SK-N-SH (cell line): ENCODE data around the gene SPRYD3. TPM values are rescaled to one million over a fixed set of nuclear protein-coding genes. Genes with fewer than 3 reads are reported as not detected.
"Not testable (repeated sequence)": the region's sequence is repeated elsewhere in the genome, so short reads cannot be mapped to it uniquely, and the experiment has no call there.

Experiments
- CTCF ChIA-PET: fragments of 300-600, 350-600 bp; formaldehyde crosslinking; extraction: SDS; loops from one replicate; lab custom pipeline; 2021; lab: Yijun Ruan, JAX
- POLR2A ChIA-PET: fragments of 350-600 bp; sonication (Branson Sonifier 250); formaldehyde crosslinking; extraction: SDS; loops from one replicate; lab custom pipeline; 2020; ENCODE audit warnings: antibody characterized with exemption, inconsistent platforms; lab: Yijun Ruan, JAX
- DNase-seq: peaks from one replicate; pipeline ENCODE4 v3.0.0; 2012
- H2AFZ ChIP-seq: fragments of 200-600 bp; sonication (generic); 2 replicates; pipeline ENCODE4 v1.8.1; 2016; ENCODE audit warnings: antibody characterized with exemption, mild to moderate bottlenecking, low read depth
- H3F3A ChIP-seq: fragments of 200-600 bp; sonication (generic); replicated peaks from 2 replicates; pipeline ENCODE3; 2016; ENCODE audit warnings: antibody characterized with exemption, mild to moderate bottlenecking; ENCODE audit not compliant: insufficient read depth
- H3K27ac ChIP-seq, 2 experiments: fragments of 200-500 bp in 1 of 2; fragments of 200-600 bp in 1 of 2; sonication (Bioruptor generic) in 1 of 2; sonication (generic), shearing (Covaris generic) in 1 of 2; 2 replicates each; pipeline versions ENCODE4 v1.5.1 to v1.6.1; 2014 to 2016; ENCODE audit warnings: low read depth in 2 of 2, inconsistent platforms in 1 of 2, low read length in 1 of 2, mild to moderate bottlenecking in 1 of 2, mixed read lengths in 1 of 2
- H3K27me3 ChIP-seq: fragments of 200-600 bp; sonication (generic), shearing (Covaris generic); 2 replicates; pipeline ENCODE4 v1.6.1; 2016; ENCODE audit warnings: mixed run types; ENCODE audit not compliant: insufficient read depth
- H3K36me3 ChIP-seq, 2 experiments: fragments of 200-500 bp in 1 of 2; fragments of 200-600 bp in 1 of 2; sonication (Bioruptor generic) in 1 of 2; sonication (generic) in 1 of 2; replicated peaks in 1 of 2; 2 replicates each; pipeline versions ENCODE3 to v1.5.1; 2014 to 2016; ENCODE audit warnings: low read length in 1 of 2, mild to moderate bottlenecking in 1 of 2; ENCODE audit not compliant: insufficient read depth in 2 of 2, control insufficient read depth in 1 of 2
- H3K4me1 ChIP-seq, 2 experiments: fragments of 200-500 bp in 1 of 2; fragments of 200-600 bp in 1 of 2; sonication (Bioruptor generic) in 1 of 2; sonication (generic), shearing (Covaris generic) in 1 of 2; 2 replicates each; pipeline versions ENCODE4 v1.5.1 to v1.6.1; 2014 to 2016; ENCODE audit warnings: low read depth in 1 of 2, low read length in 1 of 2, mixed run types in 1 of 2; ENCODE audit not compliant: insufficient read depth in 2 of 2, control insufficient read depth in 1 of 2
- H3K4me2 ChIP-seq: fragments of 200-600 bp; sonication (generic), shearing (Covaris generic); 2 replicates; pipeline ENCODE4 v1.6.1; 2017; ENCODE audit warnings: mixed run types
- H3K4me3 ChIP-seq, 2 experiments: fragments of 200-500 bp in 1 of 2; fragments of 200-600 bp in 1 of 2; sonication (Bioruptor generic) in 1 of 2; sonication (generic), shearing (Covaris generic) in 1 of 2; 2 replicates each; pipeline versions ENCODE4 v1.5.1 to v1.8.1; 2014 to 2016; ENCODE audit warnings: low read depth in 2 of 2, inconsistent platforms in 1 of 2, low read length in 1 of 2, mild to moderate bottlenecking in 1 of 2, mixed read lengths in 1 of 2, moderate library complexity in 1 of 2
- H3K79me2 ChIP-seq: fragments of 200-600 bp; sonication (generic); 2 replicates; pipeline ENCODE4 v1.8.1; 2017; ENCODE audit warnings: mild to moderate bottlenecking; ENCODE audit not compliant: insufficient read depth
- H3K9ac ChIP-seq: fragments of 200-600 bp; sonication (generic); 2 replicates; pipeline ENCODE4 v1.6.1; 2017; ENCODE audit warnings: mixed run types
- H3K9me2 ChIP-seq: fragments of 200-600 bp; sonication (generic); 2 replicates; pipeline ENCODE4 v1.6.1; 2017; ENCODE audit warnings: mixed run types
- H3K9me3 ChIP-seq: fragments of 200-600 bp; sonication (generic); 2 replicates; pipeline ENCODE4 v1.6.1; 2017; ENCODE audit warnings: mixed run types, mild to moderate bottlenecking, moderate library complexity
- H4K20me1 ChIP-seq: fragments of 200-600 bp; sonication (generic); 2 replicates; pipeline ENCODE4 v1.6.1; 2017; ENCODE audit warnings: mild to moderate bottlenecking, mixed run types; ENCODE audit not compliant: insufficient read depth
- CHD2 ChIP-seq: fragments of 150-350 bp; IDR thresholded peaks from 2 replicates; pipeline ENCODE4 v1.6.1; 2018; ENCODE audit warnings: low read length; ENCODE audit not compliant: partially characterized antibody
- EP300 ChIP-seq, 2 experiments: IDR thresholded peaks; 2 replicates each; pipeline versions ENCODE4 v1.4.0 to v1.6.1; 2012; ENCODE audit warnings: borderline replicate concordance in 1 of 2, low read depth in 1 of 2, low read length in 1 of 2
- EZH2phosphoT487 ChIP-seq: fragments of 200-600 bp; sonication (generic); IDR thresholded peaks from 2 replicates; pipeline ENCODE4 v1.6.1; 2017; ENCODE audit warnings: low read depth, mixed run types, mild to moderate bottlenecking, antibody characterized with exemption, moderate library complexity, borderline replicate concordance
- FOXJ3 ChIP-seq: sonication (generic); formaldehyde crosslinking; IDR thresholded peaks from 2 replicates; pipeline ENCODE4 v1.5.1; 2020; ENCODE audit warnings: mild to moderate bottlenecking, missing genetic modification reagents
- IRF3 ChIP-seq: fragments of 150-350 bp; IDR thresholded peaks from 2 replicates; pipeline ENCODE4 v1.6.1; 2016; ENCODE audit warnings: mild to moderate bottlenecking, low read depth, low read length
- POLR2AphosphoS5 ChIP-seq: IDR thresholded peaks from 2 replicates; pipeline ENCODE4 v1.6.1; 2012; ENCODE audit warnings: low read depth, low read length
- RFX5 ChIP-seq: IDR thresholded peaks from 2 replicates; pipeline ENCODE4 v1.6.1; 2012; ENCODE audit warnings: mild to moderate bottlenecking, improper control_type of control experiment, low read length
- SIN3A ChIP-seq: IDR thresholded peaks from 2 replicates; pipeline ENCODE4 v1.6.1; 2012; ENCODE audit warnings: low read depth, mild to moderate bottlenecking, low read length, moderate library complexity, borderline replicate concordance
- TCF12 ChIP-seq: IDR thresholded peaks from 2 replicates; pipeline ENCODE4 v1.4.0; 2012
- ZBTB33 ChIP-seq: IDR thresholded peaks from 2 replicates; pipeline ENCODE4 v1.4.0; 2012; ENCODE audit warnings: low read depth, borderline replicate concordance
- WGBS: methylation state at CpG from one replicate; pipeline ENCODE4 v1.1.6; 2017; ENCODE audit warnings: low lambda C conversion rate; 5-methylcytosine and 5-hydroxymethylcytosine counted together
- polyA plus RNA-seq, 3 experiments: library from polyadenylated mRNA; depleted of rRNA; stranded (reverse); fragments of >200 nt; gene quantifications; 2 replicates each; pipeline ENCODE4 v1.2.3, GENCODE V29; 2012

The SPRYD3 gene
- polyA plus RNA-seq, 1 of the 3 experiments (the other 2 are of a cell fraction): 20.3 TPM

GRCh38 chr12:53113136-53113705 lies 34.0 kb upstream of the SPRYD3 start:
- DNase-seq: no peak
- no peak overlapping the region for H3K4me3 ChIP-seq
- CTCF ChIA-PET: interaction anchor here (0.9 to 2.3 kb wide), 5 partner anchors 11 to 101 kb away, joined by 3 to 10 read pairs (median 3); no protein-coding TSS in a partner anchor
- no peaks in the 10 kb centered on the region for H3K36me3 ChIP-seq
- H3K9me2 ChIP-seq: no peaks in the 10 kb centered on the region
- H3K79me2 ChIP-seq: no peaks in the 10 kb centered on the region
- H3K4me2 ChIP-seq: no peak overlapping the region
- no peaks in the 10 kb centered on the region for H4K20me1 ChIP-seq
- no peaks in the 10 kb centered on the region for H3F3A ChIP-seq
- no peaks in the 10 kb centered on the region for H3K9me3 ChIP-seq
- 90% methylated on average over 11 of the region's 12 CpGs for WGBS
- no peak overlapping the region for H3K27ac ChIP-seq
- H3K4me1 ChIP-seq: peaks cover 0 to 4% of the 10 kb centered on the region in 2 experiments; a peak in 1 of 4 replicates
- H2AFZ ChIP-seq: no peak overlapping the region
- POLR2A ChIA-PET: no interaction called here
- TF ChIP-seq IRF3: no peak
- no peak for TF ChIP-seq EZH2phosphoT487
- no peak for TF ChIP-seq EP300 (IDR thresholded peaks at IDR 0.05; ENCODE audit: borderline replicate concordance in 1 of 2, low read depth in 1 of 2, low read length in 1 of 2)
- no peak for TF ChIP-seq POLR2AphosphoS5
- no peak for TF ChIP-seq RFX5
- no peak for TF ChIP-seq ZBTB33
- no peak for TF ChIP-seq SIN3A
- no peak for TF ChIP-seq FOXJ3
- TF ChIP-seq TCF12: no peak
- TF ChIP-seq CHD2: no peak
- H3K9ac ChIP-seq: no peak overlapping the region
- H3K27me3 ChIP-seq: no peaks in the 10 kb centered on the region

- H3K27me3 ChIP-seq, H4K20me1 ChIP-seq, DNase-seq, H3K27ac ChIP-seq, H3F3A ChIP-seq, H2AFZ ChIP-seq, H3K36me3 ChIP-seq, POLR2A ChIA-PET, H3K4me1 ChIP-seq, H3K9me3 ChIP-seq, H3K4me2 ChIP-seq, H3K9me2 ChIP-seq, H3K4me3 ChIP-seq, H3K9ac ChIP-seq, H3K79me2 ChIP-seq: not testable (repeated sequence)
- CTCF ChIA-PET: interaction anchor here (0.9 to 2.3 kb wide), 5 partner anchors 10 to 47 kb away, joined by 3 to 10 read pairs (median 3); partner anchors contain the start of gene IGFBP6
- 94% methylated on average over 7 of the region's 7 CpGs for WGBS
Measured at GRCh38 chr12:53112431-53112830, 33.2 kb upstream of the SPRYD3 start.
